OCI-LY3 (cell line): ENCODE results near the gene KCNAB1.

ENCODE experiments used
- H2AFZ ChIP-seq: fragments of 200-600, 300-600 bp; shearing (Covaris generic); 2 replicates; pipeline ENCODE4 v1.6.0; 2014; ENCODE audit warnings: antibody characterized with exemption, low read depth, low read length
- H3K27ac ChIP-seq: fragments of 200-600, 300-600 bp; sonication (generic); 2 replicates; pipeline ENCODE4 v1.5.1; 2014; ENCODE audit warnings: mild to moderate bottlenecking, low read length, moderate library complexity, mixed read lengths
- H3K27me3 ChIP-seq: fragments of 200-600, 300-600 bp; sonication (generic); 2 replicates; pipeline ENCODE4 v1.6.1; 2014; ENCODE audit warnings: low read depth, low read length, mixed read lengths
- H3K36me3 ChIP-seq: fragments of 200-600, 300-600 bp; sonication (generic); replicated peaks from 2 replicates; pipeline ENCODE3; 2014; ENCODE audit warnings: low read depth, low read length, mixed read lengths
- H3K4me1 ChIP-seq: fragments of 300-600, 200-600 bp; sonication (generic); 2 replicates; pipeline ENCODE4 v1.6.1; 2014; ENCODE audit warnings: low read length, mixed read lengths
- H3K4me2 ChIP-seq: fragments of 200-600, 300-600 bp; sonication (generic); 2 replicates; pipeline ENCODE4 v1.6.1; 2014; ENCODE audit warnings: low read length, mixed read lengths
- H3K4me3 ChIP-seq: fragments of 300-600, 200-600 bp; sonication (generic); 2 replicates; pipeline ENCODE4 v1.5.1; 2014; ENCODE audit warnings: antibody characterized with exemption, mild to moderate bottlenecking, low read length, moderate library complexity
- H3K79me2 ChIP-seq: fragments of 300-600, 200-600 bp; shearing (Covaris generic); 2 replicates; pipeline ENCODE4 v1.6.1; 2014; ENCODE audit warnings: mild to moderate bottlenecking, low read length, mixed read lengths
- H3K9ac ChIP-seq: fragments of 300-600, 200-600 bp; shearing (Covaris generic); 2 replicates; pipeline ENCODE4 v1.6.0; 2014; ENCODE audit warnings: mild to moderate bottlenecking, low read length, moderate library complexity
- H3K9me3 ChIP-seq: fragments of 200-600, 300-600 bp; shearing (Covaris generic); 2 replicates; pipeline ENCODE4 v1.6.1; 2014; ENCODE audit warnings: low read length, mixed read lengths; ENCODE audit not compliant: insufficient read depth
- H4K20me1 ChIP-seq: fragments of 200-600, 300-600 bp; sonication (generic); 2 replicates; pipeline ENCODE4 v1.6.1; 2016; ENCODE audit warnings: low read length, mixed read lengths; ENCODE audit not compliant: insufficient read depth
- EZH2phosphoT487 ChIP-seq: fragments of 200-600 bp; shearing (Covaris generic); IDR thresholded peaks from 2 replicates; pipeline ENCODE4 v1.6.1; 2018; ENCODE audit warnings: antibody characterized with exemption, mixed run types, low read depth
- TF ChIP-seq, protein P1 (sequence below): fragments of 200-600, 300-600 bp; sonication (generic); IDR thresholded peaks from 2 replicates; pipeline ENCODE4 v1.5.1; 2014; ENCODE audit warnings: antibody characterized with exemption, low read length, low read depth

KCNAB1 gene

GRCh38 chr3:156145866-156146265 lies 25.5 kb downstream of the KCNAB1 start:
- H3K27me3 ChIP-seq, result peaks cover 36% of the 10 kb centered on the region
- H3K79me2 ChIP-seq, result no peaks in the 10 kb centered on the region
- TF ChIP-seq EZH2phosphoT487, result no peak
- TF ChIP-seq, protein P1, sequence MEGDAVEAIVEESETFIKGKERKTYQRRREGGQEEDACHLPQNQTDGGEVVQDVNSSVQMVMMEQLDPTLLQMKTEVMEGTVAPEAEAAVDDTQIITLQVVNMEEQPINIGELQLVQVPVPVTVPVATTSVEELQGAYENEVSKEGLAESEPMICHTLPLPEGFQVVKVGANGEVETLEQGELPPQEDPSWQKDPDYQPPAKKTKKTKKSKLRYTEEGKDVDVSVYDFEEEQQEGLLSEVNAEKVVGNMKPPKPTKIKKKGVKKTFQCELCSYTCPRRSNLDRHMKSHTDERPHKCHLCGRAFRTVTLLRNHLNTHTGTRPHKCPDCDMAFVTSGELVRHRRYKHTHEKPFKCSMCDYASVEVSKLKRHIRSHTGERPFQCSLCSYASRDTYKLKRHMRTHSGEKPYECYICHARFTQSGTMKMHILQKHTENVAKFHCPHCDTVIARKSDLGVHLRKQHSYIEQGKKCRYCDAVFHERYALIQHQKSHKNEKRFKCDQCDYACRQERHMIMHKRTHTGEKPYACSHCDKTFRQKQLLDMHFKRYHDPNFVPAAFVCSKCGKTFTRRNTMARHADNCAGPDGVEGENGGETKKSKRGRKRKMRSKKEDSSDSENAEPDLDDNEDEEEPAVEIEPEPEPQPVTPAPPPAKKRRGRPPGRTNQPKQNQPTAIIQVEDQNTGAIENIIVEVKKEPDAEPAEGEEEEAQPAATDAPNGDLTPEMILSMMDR, result no peak
- no peak overlapping the region for H3K27ac ChIP-seq
- peaks cover 16% of the 10 kb centered on the region for H3K4me1 ChIP-seq
- H4K20me1 ChIP-seq, result no peaks in the 10 kb centered on the region
- H2AFZ ChIP-seq, result no peak overlapping the region
- no peak overlapping the region for H3K4me3 ChIP-seq
- no peaks in the 10 kb centered on the region for H3K36me3 ChIP-seq
- no peaks in the 10 kb centered on the region for H3K9me3 ChIP-seq
- no peak overlapping the region for H3K4me2 ChIP-seq
- no peak overlapping the region for H3K9ac ChIP-seq

- peaks cover 33% of the 10 kb centered on the region for H3K27me3 ChIP-seq
- no peaks in the 10 kb centered on the region for H3K79me2 ChIP-seq
- H3K27ac ChIP-seq, result no peak overlapping the region
- H3K36me3 ChIP-seq, result no peaks in the 10 kb centered on the region
- H3K9me3 ChIP-seq, result no peaks in the 10 kb centered on the region
- H3K4me3 ChIP-seq, result no peak overlapping the region
- H2AFZ ChIP-seq, result no peak overlapping the region
- H3K4me2 ChIP-seq, result no peak overlapping the region
- H3K4me1 ChIP-seq, result peaks cover 16% of the 10 kb centered on the region
- TF ChIP-seq EZH2phosphoT487, result no peak
- TF ChIP-seq, protein P1, result no peak
- H3K9ac ChIP-seq, result no peak overlapping the region
- H4K20me1 ChIP-seq, result no peaks in the 10 kb centered on the region
Measured at GRCh38 chr3:156148345-156148945, 28.1 kb downstream of the KCNAB1 start.

GRCh38 chr3:156148946-156149381 lies 28.6 kb downstream of the KCNAB1 start:
- H3K36me3 ChIP-seq, result no peaks in the 10 kb centered on the region
- 0 out of 2 replicates have a peak overlapping the region, but pooled peaks have one; percentile 3 for H3K4me3 ChIP-seq
- no peak overlapping the region for H3K9ac ChIP-seq
- H3K9me3 ChIP-seq, result no peaks in the 10 kb centered on the region
- peaks cover 33% of the 10 kb centered on the region for H3K27me3 ChIP-seq
- peaks cover 16% of the 10 kb centered on the region for H3K4me1 ChIP-seq
- H3K4me2 ChIP-seq, result peak overlapping the region; percentile 31
- TF ChIP-seq EZH2phosphoT487, result no peak
- TF ChIP-seq, protein P1, result no peak
- no peaks in the 10 kb centered on the region for H3K79me2 ChIP-seq
- H3K27ac ChIP-seq, result no peak overlapping the region
- no peak overlapping the region; the same call in 1 of the 2 replicates for H2AFZ ChIP-seq
- no peaks in the 10 kb centered on the region for H4K20me1 ChIP-seq

DNA sequence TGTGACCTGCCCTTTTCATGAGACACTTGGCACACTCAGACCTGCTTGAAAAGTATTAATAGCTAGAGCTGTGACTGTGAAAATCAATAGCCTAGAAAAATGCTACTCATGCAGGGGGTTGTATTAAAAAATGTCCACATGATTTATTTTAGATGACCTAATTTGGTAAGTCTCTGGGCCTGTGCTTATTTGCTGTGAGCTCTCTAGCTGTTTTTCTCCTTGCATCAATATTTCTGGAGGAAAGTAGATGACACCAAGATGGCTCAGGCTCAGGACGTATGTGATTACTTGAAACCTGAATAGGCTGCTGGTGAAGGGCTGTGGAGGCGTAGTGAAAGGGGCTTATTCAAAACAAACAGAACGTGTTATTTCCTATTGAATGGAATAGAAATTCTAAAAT lies 29.5 kb downstream of the KCNAB1 start:
- Histone ChIP-seq H3K9me3 (no peaks in the 10 kb centered on the region), H3K27ac (no peak overlapping the region), H4K20me1 (no peaks in the 10 kb centered on the region), H2AFZ (0 out of 2 replicates have a peak overlapping the region, but pooled peaks have one; percentile 1), H3K4me3 (no peak overlapping the region), H3K9ac (no peak overlapping the region), H3K36me3 (no peaks in the 10 kb centered on the region), H3K4me1 (peaks cover 16% of the 10 kb centered on the region), H3K27me3 (peaks cover 26% of the 10 kb centered on the region), H3K4me2 (no peak overlapping the region; the same call in 1 of the 2 replicates), H3K79me2 (no peaks in the 10 kb centered on the region)
- TF ChIP-seq, protein P1, result no peak
- no peak for TF ChIP-seq EZH2phosphoT487
